ENCODE data around the gene SLC39A1. TPM values are rescaled to one million over a fixed set of nuclear protein-coding genes. Genes with fewer than 3 reads are reported as not detected.

Gene SLC39A1
- total RNA-seq, 1 donor from 2014 or later = 87.8 TPM

GRCh38 chr1:153929981-153930948 lies 33.1 kb downstream of the SLC39A1 start:
- DNase-seq (ENCODE audit: low spot score) = peak; percentile 58
- peaks cover 10% of the 10 kb centered on the region for H3K4me1 Mint-ChIP-seq (ENCODE audit: low read depth)
- no peaks in the 10 kb centered on the region for H3K9me3 Mint-ChIP-seq (ENCODE audit: low read depth)
- no peak overlapping the region for H3K27ac Mint-ChIP-seq (ENCODE audit: unreplicated experiment)
- H3K36me3 Mint-ChIP-seq (ENCODE audit: low read depth) = peaks cover 9% of the 10 kb centered on the region
- H3K4me3 Mint-ChIP-seq (ENCODE audit: unreplicated experiment) = no peak overlapping the region
- no peak for TF ChIP-seq CTCF (IDR thresholded peaks at IDR 0.05)
- H3K27me3 Mint-ChIP-seq (ENCODE audit: low read depth) = no peaks in the 10 kb centered on the region

- H3K27me3 Mint-ChIP-seq (ENCODE audit: low read depth) = no peaks in the 10 kb centered on the region
- H3K36me3 Mint-ChIP-seq (ENCODE audit: low read depth) = peaks cover 4% of the 10 kb centered on the region
- no peak for TF ChIP-seq CTCF (IDR thresholded peaks at IDR 0.05)
- H3K9me3 Mint-ChIP-seq (ENCODE audit: low read depth) = no peaks in the 10 kb centered on the region
- peaks cover 10% of the 10 kb centered on the region for H3K4me1 Mint-ChIP-seq (ENCODE audit: low read depth)
- no peak overlapping the region for H3K4me3 Mint-ChIP-seq (ENCODE audit: unreplicated experiment)
- DNase-seq (ENCODE audit: low spot score) = no peak
- H3K27ac Mint-ChIP-seq (ENCODE audit: unreplicated experiment) = peak overlapping the region; percentile 74
Observed at GRCh38 chr1:153929426-153929825, 33.9 kb downstream of the SLC39A1 start.

GRCh38 chr1:153928791-153929341 lies 34.5 kb downstream of the SLC39A1 start:
- H3K27me3 Mint-ChIP-seq (ENCODE audit: low read depth) = no peaks in the 10 kb centered on the region
- peaks cover 3% of the 10 kb centered on the region for H3K36me3 Mint-ChIP-seq (ENCODE audit: low read depth)
- no peak for DNase-seq (ENCODE audit: low spot score)
- no peak overlapping the region for H3K4me3 Mint-ChIP-seq (ENCODE audit: unreplicated experiment)
- peaks cover 12% of the 10 kb centered on the region for H3K4me1 Mint-ChIP-seq (ENCODE audit: low read depth)
- TF ChIP-seq CTCF (IDR thresholded peaks at IDR 0.05) = no peak
- no peaks in the 10 kb centered on the region for H3K9me3 Mint-ChIP-seq (ENCODE audit: low read depth)
- peak overlapping the region; percentile 74 for H3K27ac Mint-ChIP-seq (ENCODE audit: unreplicated experiment)

GRCh38 chr1:153928245-153928644 lies 35.1 kb downstream of the SLC39A1 start:
- no peak for TF ChIP-seq CTCF (IDR thresholded peaks at IDR 0.05)
- DNase-seq (ENCODE audit: low spot score) = no peak
- H3K36me3 Mint-ChIP-seq (ENCODE audit: low read depth) = peaks cover 1% of the 10 kb centered on the region
- peak overlapping the region; percentile 9 for H3K27ac Mint-ChIP-seq (ENCODE audit: unreplicated experiment)
- H3K9me3 Mint-ChIP-seq (ENCODE audit: low read depth) = no peaks in the 10 kb centered on the region
- no peaks in the 10 kb centered on the region for H3K27me3 Mint-ChIP-seq (ENCODE audit: low read depth)
- H3K4me1 Mint-ChIP-seq (ENCODE audit: low read depth) = peaks cover 17% of the 10 kb centered on the region
- H3K4me3 Mint-ChIP-seq (ENCODE audit: unreplicated experiment) = no peak overlapping the region

GRCh38 chr1:153926405-153926804 lies 36.9 kb downstream of the SLC39A1 start:
- no peak for TF ChIP-seq CTCF (IDR thresholded peaks at IDR 0.05)
- H3K36me3 Mint-ChIP-seq (ENCODE audit: low read depth) = no peaks in the 10 kb centered on the region
- no peak overlapping the region for H3K4me3 Mint-ChIP-seq (ENCODE audit: unreplicated experiment)
- no peak overlapping the region for H3K27ac Mint-ChIP-seq (ENCODE audit: unreplicated experiment)
- DNase-seq (ENCODE audit: low spot score) = no peak
- H3K4me1 Mint-ChIP-seq (ENCODE audit: low read depth) = peaks cover 20% of the 10 kb centered on the region
- no peaks in the 10 kb centered on the region for H3K9me3 Mint-ChIP-seq (ENCODE audit: low read depth)
- no peaks in the 10 kb centered on the region for H3K27me3 Mint-ChIP-seq (ENCODE audit: low read depth)
